ENCODE measurements around the gene DRD4.

DRD4 gene

DNA sequence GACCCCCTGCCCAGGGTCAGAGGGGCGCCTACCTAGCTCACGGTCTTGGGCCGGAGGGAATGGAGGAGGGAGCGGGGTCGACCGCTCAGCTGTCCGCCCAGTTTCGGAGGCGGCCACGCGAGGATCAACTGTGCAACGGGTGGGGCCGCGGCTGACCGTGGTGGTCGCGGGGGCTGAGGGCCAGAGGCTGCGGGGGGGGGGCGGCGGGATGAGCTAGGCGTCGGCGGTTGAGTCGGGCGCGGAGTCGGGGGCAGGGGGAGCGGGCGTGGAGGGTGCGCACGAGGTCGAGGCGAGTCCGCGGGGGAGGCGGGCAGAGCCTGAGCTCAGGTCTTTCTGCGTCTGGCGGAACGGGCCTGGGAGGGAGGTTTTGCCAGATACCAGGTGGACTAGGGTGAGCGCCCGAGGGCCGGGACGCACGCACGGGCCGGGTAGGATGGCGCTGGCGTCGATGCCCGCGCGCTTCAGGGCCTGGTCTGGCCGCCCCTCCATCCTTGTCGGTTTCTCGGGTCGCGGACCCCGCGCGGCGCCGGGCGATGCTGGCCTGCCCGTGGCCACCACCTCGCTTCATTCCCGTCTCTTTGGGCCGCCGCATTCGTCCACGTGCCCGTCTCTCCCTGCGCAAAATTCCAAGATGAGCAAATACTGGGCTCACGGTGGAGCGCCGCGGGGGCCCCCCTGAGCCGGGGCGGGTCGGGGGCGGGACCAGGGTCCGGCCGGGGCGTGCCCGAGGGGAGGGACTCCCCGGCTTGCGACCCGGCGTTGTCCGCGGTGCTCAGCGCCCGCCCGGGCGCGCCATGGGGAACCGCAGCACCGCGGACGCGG lies at the start of gene DRD4:
Gene DRD4 (plus strand): TSS at position 759 of the 822 bp plus-strand sequence. CDS start 36 bp downstream, at position 795.
- DNase-seq (ENCODE audit: low read depth): no peak

DNA sequence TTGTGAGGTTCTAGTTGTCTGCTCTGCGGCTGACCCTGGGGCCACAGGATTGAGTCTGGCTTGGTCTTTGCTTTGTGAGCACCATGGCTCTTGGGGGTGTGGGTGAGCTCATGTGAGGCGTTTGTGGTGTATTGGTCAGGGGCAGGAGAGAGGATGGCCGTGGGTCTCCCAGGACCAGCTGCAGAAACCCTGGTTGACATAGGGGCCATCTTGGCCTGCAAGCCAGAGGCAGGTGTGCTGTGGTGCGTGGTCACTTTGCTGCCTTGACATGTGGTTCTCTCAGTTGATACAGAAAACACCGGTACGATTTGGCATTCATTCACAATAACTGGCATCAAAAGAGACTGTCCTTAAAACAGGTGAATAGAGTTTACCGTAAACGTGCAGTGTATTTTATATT lies 49.5 kb upstream of the DRD4 start:
- DNase-seq (ENCODE audit: low read depth): no peak

DNA sequence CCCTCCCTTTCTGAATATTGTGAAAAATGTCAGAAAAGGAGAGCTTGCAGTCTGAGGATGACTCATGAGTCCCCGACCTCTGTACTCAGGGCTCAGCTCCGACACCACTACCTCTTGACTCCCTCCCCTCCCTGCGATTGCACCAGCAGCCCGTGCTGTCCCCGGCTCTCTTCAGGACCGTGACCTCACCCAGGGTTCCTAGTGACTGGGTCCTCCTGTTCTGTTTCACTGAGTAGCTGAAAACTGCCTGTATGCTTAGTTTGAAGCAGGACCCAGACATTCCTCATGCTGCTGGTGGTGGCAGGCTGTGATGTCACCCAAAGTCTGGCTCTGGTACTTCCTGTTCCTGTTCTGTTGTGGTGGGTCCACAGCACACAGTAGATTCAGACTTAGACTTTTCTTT lies 49.1 kb upstream of the DRD4 start:
- DNase-seq (ENCODE audit: low read depth): no peak

DNA sequence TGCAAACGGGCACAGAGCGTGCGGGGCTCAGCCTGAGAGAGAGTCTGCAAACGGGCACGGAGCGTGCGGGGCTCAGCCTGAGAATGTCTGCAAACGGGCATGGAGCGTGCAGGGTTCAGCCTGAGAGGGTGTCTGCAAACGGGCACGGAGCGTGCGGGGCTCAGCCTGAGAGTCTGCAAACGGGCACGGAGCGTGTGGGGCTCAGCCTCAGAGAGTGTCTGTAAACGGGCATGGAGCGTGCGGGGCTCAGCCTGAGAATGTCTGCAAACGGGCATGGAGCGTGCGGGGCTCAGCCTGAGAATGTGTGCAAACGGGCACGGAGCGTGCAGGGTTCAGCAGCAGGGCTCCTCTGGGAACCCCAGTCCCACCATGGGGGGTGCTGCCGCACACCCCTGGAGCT lies 47.3 kb upstream of the DRD4 start:
- DNase-seq (ENCODE audit: low read depth): no peak

DNA sequence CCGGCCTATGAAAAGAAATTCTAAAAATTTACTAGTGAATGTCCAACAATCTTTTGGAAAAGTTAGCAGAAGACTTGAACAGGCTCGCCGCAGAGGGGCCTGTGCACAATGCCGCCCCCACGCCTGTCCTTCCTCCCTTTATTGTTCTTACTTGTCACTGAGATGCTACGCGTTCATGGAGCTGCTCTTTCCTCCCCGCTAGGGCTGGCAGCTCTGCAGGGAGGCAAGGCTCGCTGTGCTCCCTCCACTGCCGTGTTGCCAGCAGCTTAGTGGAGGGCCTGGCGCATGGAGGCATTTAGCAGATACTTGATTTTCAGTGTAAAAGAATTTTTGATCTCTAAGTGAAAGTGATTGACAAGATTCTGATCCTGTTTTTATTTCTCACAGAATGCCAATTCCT lies 46.1 kb upstream of the DRD4 start:
- no peak for DNase-seq (ENCODE audit: low read depth)

DNA sequence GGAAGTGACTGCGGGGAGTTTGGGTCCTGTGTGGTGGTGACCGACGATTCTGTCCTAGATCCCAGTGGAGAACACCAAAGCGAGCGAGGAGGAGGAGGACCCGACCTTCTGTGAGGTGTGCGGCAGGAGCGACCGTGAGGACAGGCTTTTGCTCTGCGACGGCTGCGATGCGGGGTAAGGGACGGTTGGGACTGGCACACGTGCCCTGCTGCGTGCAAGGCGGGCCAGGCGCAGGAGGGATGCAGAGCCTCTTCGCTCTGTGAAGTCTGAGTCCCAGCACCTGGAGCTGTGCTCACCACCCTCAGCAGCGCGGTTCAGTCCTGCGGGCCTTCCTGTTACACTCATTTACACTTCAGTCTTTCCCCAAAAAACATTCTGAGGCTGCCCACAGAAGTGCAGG lies 44.6 kb upstream of the DRD4 start:
- DNase-seq (ENCODE audit: low read depth): no peak

DNA sequence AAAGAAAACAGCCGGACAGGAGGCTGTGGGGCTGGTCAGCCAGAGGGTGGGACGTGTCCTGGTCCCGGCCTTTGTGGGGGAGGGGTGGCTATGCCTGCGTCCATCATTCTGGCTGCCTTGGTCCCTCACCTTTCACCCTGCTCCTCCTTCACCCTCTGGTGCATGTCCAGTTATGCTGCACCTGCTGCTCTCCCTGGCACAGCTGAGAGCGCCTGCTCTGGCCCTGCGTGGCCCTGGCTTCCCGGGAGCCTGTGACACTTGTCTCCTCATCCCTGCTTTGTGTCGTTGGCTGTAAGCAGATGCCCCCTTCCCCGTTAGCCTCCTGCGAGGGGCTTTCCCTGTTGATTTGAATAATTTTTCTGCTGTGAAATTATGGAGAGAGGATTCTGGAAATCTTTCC lies 44.2 kb upstream of the DRD4 start:
- no peak for DNase-seq (ENCODE audit: low read depth)

DNA sequence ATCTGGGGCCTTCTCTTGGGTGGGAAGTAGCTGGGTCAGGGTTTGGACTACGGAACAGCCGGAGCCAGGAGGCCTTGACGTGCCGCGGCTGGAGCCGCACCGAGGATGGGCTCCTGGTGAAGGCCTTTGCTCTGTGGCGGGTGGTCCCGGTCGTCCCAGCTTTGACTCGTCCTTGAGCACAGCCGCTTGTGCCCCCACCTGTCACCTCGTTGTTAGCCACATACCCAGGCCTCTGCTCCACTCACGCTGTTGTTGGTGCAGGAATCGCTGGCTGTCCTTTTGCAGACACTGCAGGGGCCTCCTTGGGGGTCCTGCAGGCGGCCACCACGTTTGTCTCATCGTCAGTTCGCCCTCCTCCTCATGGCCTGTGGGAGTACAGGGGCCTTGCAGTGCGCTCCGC lies 43.7 kb upstream of the DRD4 start:
- no peak for DNase-seq (ENCODE audit: low read depth)

DNA sequence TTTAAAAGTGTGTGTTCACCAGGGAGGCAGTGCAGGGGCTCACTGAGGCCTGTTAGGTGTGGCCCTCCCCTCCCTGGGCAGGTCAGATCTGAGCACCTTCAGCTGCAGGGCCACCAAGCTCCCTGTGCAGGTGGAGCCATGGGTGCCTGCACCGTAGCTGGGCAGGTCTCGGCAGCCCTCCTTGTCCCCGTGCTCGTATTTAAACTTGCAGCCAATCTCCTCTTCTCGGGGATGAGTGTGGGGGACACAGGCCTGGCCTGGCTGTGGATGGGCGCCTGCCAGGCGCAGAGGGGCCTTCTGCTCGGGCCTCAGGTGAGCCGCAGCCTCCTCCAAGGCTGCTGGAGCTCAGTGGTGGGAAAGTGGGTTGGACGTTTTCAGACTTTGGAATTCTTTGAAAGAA lies 41.7 kb upstream of the DRD4 start:
- DNase-seq (ENCODE audit: low read depth): no peak

DNA sequence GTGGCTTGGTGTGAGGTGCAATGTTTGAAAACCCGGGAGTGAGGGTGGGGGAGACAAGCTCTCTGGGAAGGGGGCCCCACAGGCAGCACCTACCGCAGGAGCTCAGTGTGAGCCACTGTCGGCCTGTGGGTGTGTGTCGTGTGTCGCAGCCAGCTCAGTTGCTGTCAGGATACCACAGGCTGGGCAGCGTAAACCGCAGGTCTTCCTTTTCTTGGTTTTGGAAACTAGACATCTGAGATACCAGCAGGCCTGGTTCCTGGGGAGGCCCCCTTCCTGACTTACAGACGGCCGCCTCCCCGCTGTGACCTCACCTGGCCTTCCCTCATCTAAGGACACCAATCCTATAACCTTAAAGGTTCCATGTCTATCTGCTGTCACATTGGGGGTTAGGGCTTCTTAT lies 40.7 kb upstream of the DRD4 start:
- no peak for DNase-seq (ENCODE audit: low read depth)

DNA sequence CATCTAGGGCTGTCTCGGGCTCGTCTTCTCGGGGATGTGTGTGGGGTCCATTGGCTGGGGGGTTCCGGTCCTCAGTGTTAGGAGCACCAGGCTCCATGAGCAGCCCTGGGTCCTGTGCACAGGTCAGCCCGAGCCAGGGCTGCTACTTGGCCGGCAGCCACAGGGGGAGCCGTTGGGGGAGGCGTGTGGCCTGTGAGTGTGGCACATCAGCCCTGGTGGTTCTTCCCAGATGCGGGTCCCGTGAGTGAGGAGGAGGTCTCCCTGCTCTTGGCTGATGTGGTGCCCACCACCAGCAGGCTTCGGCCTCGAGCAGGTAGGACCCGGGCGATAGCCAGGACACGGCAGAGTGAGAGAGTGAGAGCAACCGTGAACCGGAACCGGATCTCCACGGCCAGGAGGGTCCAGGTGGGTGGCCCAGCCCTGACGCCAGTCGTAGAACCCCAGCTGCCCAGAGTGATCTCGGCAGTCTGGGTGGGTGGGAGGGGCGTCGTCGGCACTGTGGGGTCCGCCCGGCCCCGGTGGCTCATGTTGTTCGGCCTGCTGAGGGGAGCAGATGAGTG lies 39.8 kb upstream of the DRD4 start:
- no peak for DNase-seq (ENCODE audit: low read depth)

DNA sequence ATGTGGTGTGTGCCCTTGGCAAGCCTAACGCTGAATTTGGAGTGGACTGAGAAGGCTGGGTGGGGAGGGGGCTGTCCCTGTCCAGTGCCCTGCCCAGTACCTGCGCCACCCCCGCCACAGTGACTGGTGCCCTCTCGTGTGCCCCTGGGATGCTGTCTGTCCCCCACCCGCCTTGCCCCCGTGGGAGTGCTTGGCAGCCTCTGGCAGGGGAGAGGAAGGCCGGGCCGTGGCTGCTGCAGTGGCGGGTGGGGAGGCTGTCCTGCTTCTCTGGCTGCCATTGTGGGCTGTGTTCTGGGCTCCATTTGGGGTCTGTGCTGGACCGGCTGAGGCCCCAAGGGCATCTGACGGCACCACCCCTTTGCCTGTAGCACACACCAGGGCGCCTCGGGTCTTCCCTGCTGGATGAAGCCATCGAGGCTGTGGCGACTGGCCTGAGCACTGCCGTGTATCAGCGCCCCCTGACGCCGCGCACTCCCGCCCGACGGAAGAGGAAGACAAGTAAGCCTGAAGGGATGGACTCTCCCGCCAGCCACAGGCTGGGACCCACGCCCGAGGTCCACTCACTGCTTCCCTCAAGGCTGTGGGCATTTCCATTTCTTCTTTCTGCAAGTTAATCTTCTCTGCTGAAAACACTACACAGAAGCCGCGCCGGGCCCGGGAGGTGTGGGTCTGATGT lies 38.9 kb upstream of the DRD4 start:
- DNase-seq (ENCODE audit: low read depth): no peak

DNA sequence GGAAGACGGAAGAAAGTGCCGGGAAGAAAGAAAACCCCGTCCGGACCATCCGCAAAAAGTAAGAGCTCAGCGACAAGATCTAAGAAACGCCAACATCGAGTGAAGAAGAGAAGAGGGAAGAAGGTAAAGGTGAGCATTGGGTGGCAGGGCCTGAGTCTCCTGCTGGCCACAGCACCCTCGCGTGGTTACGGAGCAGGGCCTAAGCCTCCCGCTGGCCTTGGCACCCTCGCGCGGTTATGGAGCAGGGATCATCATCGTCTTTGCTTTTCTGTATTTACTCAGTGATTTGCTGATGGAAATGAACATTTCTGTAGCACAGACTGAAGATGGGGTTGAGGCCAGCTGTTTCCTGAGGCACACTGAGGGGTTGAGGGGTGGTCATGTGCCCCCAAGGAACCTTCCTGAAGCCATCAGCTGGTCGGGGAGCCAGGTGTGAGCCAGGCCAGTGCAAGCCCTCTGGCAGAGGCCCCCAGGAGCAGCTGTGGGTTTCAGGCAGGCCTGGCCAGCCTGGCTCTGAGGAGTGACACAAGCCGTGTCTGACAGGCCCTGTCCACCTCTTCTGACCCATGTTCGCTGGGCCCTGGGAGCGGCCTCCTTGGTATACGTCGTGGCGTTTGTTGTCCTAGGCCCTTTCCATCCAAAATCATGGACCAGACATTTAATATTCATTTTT lies 35.4 kb upstream of the DRD4 start:
- DNase-seq (ENCODE audit: low read depth): no peak

DNA sequence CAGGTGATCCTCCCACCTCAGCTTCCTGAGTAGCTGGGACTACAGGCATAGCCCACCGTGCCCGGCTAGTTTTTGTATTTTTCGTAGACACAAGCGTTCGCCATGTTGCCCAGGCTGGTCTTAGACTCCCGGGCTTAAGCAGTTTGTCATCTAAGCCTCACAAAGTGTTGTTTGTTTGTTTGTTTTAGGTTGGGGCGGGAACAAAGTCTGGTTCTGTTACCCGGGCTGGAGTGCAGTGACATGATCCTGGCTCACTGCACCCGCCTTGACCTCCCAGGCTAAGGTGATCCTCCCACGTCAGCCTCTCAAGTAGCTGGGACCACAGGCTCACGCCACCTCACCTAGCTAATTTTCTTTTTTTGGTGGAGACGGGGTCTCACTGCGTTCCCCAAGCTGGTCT lies 33.9 kb upstream of the DRD4 start:
- no peak for DNase-seq (ENCODE audit: low read depth)

DNA sequence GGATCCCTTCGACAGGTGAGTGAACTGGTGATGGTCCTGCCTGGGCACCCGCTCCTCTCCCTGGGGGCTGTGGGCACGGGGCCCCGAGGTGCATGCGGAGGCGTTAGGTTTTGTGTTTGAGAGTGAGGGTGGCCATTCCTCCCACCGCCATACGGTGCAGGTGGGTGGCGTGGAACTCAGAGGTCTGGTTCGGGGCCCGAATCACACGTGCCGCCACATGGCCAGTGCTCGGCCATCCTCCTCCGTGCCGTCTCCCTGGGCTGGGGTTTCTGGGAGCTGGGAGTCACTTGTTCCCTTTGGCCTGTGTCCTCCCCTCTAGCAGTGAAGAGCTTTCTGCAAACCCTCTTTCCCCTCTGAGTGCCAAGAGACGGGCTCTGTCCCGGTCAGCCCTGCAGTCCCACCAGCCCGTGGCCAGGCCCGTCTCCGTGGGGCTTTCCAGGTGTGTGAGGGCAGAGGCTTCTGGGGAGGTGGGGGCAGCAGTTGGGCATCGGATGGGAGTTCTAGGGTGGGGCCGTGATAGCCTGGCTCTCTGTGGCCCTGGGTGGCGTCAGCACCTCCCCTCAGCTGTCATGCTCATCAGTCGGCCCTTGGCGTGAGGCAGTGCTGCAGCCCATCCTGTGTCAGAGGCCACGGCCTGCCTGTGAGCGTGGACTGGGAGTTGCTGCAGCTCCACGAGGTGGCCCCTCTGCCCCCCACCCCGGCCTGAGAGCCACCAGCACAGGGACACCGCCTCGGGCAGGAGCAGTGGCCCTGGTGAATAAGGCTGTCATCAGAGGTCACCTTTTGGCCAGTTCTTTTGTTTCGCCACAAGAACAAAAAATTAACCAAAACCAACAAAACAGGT lies 31.6 kb upstream of the DRD4 start:
- no peak for DNase-seq (ENCODE audit: low read depth)

DNA sequence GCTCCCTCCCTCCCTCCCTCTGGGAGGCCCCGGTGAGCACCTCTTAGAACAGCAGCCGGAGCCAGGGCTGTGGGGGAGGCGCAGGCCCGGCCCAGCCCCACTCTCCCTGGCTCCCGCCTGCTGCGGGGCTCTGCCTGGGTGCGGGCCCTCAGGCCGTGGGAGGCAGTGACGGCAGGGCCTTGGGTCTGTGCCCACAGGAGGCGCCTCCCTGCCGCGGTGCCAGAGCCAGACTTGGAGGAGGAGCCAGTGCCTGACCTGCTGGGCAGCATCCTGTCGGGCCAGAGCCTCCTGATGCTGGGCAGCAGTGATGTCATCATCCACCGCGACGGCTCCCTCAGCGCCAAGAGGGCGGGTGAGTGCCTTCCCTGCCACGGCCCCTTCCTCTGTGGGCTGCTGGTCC lies 30.8 kb upstream of the DRD4 start:
- DNase-seq (ENCODE audit: low read depth): no peak

DNA sequence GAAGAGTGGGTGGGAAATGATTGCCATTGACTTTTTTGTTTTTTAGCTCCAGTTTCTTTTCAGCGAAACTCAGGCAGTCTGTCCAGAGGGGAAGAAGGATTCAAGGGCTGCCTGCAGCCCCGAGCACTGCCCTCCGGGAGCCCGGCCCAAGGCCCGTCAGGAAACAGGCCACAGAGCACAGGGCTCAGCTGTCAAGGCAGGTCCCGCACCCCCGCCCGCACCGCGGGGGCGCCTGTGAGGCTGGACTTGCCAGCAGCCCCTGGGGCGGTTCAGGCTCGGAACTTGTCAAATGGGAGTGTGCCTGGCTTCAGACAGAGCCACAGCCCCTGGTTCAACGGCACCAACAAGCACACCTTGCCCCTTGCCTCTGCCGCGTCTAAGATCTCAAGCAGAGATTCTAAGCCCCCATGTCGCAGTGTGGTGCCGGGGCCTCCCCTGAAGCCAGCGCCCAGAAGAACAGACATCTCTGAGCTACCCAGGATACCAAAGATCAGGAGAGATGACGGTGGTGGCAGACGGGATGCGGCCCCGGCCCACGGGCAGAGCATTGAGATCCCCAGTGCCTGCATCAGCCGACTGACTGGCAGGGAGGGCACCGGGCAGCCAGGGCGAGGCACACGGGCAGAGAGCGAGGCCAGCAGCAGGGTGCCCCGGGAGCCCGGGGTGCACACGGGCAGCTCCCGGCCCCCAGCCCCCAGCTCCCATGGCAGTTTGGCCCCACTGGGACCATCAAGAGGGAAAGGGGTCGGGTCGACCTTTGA lies 29.9 kb upstream of the DRD4 start:
- no peak for DNase-seq (ENCODE audit: low read depth)

DNA sequence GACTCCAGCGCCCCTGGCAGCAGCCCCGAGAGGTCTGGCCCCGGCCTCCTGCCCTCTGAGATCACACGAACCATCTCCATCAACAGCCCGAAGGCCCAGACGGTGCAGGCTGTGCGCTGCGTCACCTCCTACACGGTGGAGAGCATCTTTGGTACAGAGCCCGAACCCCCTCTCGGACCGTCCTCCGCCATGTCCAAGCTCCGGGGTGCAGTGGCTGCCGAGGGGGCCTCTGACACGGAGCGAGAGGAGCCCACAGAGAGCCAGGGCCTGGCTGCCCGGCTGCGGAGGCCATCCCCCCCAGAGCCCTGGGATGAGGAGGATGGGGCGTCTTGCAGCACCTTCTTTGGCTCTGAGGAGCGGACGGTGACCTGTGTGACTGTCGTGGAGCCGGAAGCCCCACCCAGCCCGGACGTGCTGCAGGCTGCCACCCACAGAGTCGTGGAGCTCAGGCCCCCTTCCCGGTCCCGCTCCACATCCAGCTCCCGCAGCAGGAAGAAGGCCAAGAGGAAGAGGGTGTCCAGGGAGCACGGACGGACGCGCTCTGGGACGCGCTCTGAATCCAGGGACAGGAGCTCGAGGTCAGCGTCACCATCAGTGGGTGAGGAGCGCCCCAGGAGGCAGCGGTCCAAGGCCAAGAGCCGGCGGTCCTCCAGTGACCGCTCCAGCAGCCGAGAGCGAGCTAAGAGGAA lies 29.0 kb upstream of the DRD4 start:
- no peak for DNase-seq (ENCODE audit: low read depth)

DNA sequence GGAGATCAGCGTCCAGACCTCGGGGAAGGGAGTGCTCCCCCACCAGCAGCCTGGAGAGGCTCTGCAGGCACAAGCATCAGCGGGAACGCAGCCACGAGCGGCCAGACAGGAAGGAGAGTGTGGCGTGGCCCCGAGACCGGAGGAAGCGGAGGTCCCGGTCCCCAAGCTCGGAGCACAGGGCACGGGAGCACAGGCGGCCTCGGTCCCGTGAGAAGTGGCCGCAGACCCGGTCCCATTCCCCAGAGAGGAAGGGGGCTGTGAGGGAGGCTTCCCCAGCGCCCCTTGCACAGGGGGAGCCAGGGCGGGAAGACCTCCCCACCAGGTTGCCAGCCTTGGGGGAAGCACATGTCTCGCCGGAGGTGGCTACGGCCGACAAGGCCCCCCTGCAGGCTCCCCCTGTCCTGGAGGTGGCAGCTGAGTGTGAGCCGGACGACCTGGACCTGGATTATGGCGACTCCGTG lies 28.2 kb upstream of the DRD4 start:
- no peak for DNase-seq (ENCODE audit: low read depth)

DNA sequence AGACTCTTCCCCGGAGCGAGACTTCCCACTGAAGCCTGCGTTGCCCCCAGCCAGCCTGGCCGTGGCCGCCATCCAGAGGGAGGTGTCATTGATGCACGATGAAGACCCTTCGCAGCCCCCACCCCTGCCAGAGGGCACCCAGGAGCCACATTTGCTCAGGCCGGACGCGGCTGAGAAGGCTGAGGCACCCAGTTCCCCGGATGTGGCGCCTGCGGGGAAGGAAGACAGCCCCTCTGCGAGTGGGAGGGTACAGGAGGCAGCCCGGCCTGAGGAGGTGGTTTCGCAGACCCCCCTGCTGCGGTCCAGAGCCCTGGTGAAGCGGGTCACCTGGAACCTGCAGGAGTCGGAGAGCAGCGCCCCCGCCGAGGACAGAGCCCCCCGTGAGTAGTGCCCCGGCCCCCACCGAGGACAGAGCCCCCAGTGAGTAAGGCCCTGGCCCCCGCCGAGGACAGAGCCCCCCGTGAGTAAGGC lies 27.7 kb upstream of the DRD4 start:
- no peak for DNase-seq (ENCODE audit: low read depth)
